H1 (cell line): Measurements from ENCODE around the gene GNAO1. TPM values are rescaled to one million over a fixed set of nuclear protein-coding genes. Genes with fewer than 3 reads are reported as not detected.

ENCODE experiments used
- CTCF ChIA-PET: fragments of 300-600 bp; sonication (Branson Sonifier 250); formaldehyde crosslinking; loops from one replicate; lab custom pipeline; 2021; ENCODE audit not compliant: partially characterized antibody; lab: Charles Lee
- POLR2A ChIA-PET: fragments of 300-600 bp; sonication (Branson Sonifier 250); formaldehyde crosslinking; loops from one replicate; lab custom pipeline; 2021; ENCODE audit warnings: inconsistent platforms; ENCODE audit not compliant: partially characterized antibody; lab: Charles Lee
- DNase-seq, 2 experiments: peaks; one replicate each; pipeline versions ENCODE4 v3.0.0 to v3.0.0-alpha.2; 2010 to 2022; ENCODE audit warnings: low spot score in 2 of 2, low read depth in 1 of 2, mixed read lengths in 1 of 2
- FAIRE-seq: peaks from 2 replicates; lab custom pipeline; 2011; peaks lifted over from hg19 to GRCh38; lab: Jason Lieb, UNC
- H2AFZ ChIP-seq: 2 replicates; pipeline ENCODE4 v1.8.1; 2012; ENCODE audit warnings: low read length, inconsistent platforms
- H2AK5ac ChIP-seq: 2 replicates; pipeline ENCODE4 v1.6.1; 2013; ENCODE audit warnings: low read depth, low read length
- H2BK120ac ChIP-seq: replicated peaks from 2 replicates; pipeline ENCODE3; 2013; ENCODE audit warnings: low read depth, low read length, inconsistent platforms
- H2BK12ac ChIP-seq: 2 replicates; pipeline ENCODE4 v1.6.1; 2013; ENCODE audit warnings: low read depth, low read length
- H2BK15ac ChIP-seq: 2 replicates; pipeline ENCODE4 v1.6.1; 2013; ENCODE audit warnings: low read length
- H2BK20ac ChIP-seq: 2 replicates; pipeline ENCODE4 v1.6.1; 2013; ENCODE audit warnings: low read length
- H2BK5ac ChIP-seq: 2 replicates; pipeline ENCODE4 v1.6.1; 2013; ENCODE audit warnings: low read depth, low read length
- H3K14ac ChIP-seq: 2 replicates; pipeline ENCODE4 v1.6.1; 2013; ENCODE audit warnings: inconsistent platforms; ENCODE audit not compliant: insufficient read length
- H3K18ac ChIP-seq: 2 replicates; pipeline ENCODE4 v1.6.1; 2013; ENCODE audit warnings: low read length; ENCODE audit errors: extremely low read depth
- H3K23ac ChIP-seq: 2 replicates; pipeline ENCODE4 v1.6.1; 2013; ENCODE audit warnings: inconsistent platforms; ENCODE audit not compliant: insufficient read length
- H3K23me2 ChIP-seq: 2 replicates; pipeline ENCODE4 v1.6.1; 2013; ENCODE audit warnings: low read depth, low read length
- H3K27ac ChIP-seq: 2 replicates; pipeline ENCODE4 v1.6.1; 2011; ENCODE audit warnings: low read depth, low read length, inconsistent platforms
- H3K27me3 ChIP-seq, 4 experiments: replicated peaks in 1 of 4; 1 replicate in 1 of 4; 2 replicates in 3 of 4; pipeline versions ENCODE4 v1.6.1 to v1.8.1; 2011 to 2013; ENCODE audit warnings: low read length in 3 of 4, mild to moderate bottlenecking in 3 of 4, inconsistent platforms in 2 of 4, mixed read lengths in 2 of 4, moderate library complexity in 1 of 4; ENCODE audit not compliant: control insufficient read depth in 3 of 4, insufficient read depth in 3 of 4; ENCODE audit errors: extremely low read depth in 1 of 4
- H3K36me3 ChIP-seq, 4 experiments: 2 replicates each; pipeline versions ENCODE4 v1.6.1 to v1.8.1; 2011 to 2013; ENCODE audit warnings: mild to moderate bottlenecking in 4 of 4, low read length in 3 of 4, moderate library complexity in 2 of 4, control low read depth in 1 of 4, inconsistent platforms in 1 of 4; ENCODE audit not compliant: insufficient read depth in 4 of 4, control insufficient read depth in 2 of 4
- H3K4ac ChIP-seq: replicated peaks from 2 replicates; pipeline ENCODE3; 2013; ENCODE audit warnings: low read length, low read depth, mixed read lengths, inconsistent platforms; ENCODE audit not compliant: insufficient read length
- H3K4me1 ChIP-seq, 4 experiments: replicated peaks in 1 of 4; 1 replicate in 1 of 4; 2 replicates in 3 of 4; pipeline versions ENCODE4 v1.6.1 to v1.8.1; 2011 to 2013; ENCODE audit warnings: low read length in 3 of 4, inconsistent platforms in 2 of 4, mixed read lengths in 1 of 4; ENCODE audit not compliant: insufficient read depth in 4 of 4, control insufficient read depth in 3 of 4
- H3K4me2 ChIP-seq, 2 experiments: 2 replicates each; pipeline versions ENCODE4 v1.6.1 to v1.8.1; 2011 to 2013; ENCODE audit warnings: low read depth in 2 of 2, low read length in 2 of 2, control low read depth in 1 of 2, inconsistent platforms in 1 of 2, mild to moderate bottlenecking in 1 of 2; ENCODE audit not compliant: insufficient read depth in 1 of 2
- H3K4me3 ChIP-seq, 4 experiments: fragments of 200-600, 300-600 bp in 1 of 4; sonication (generic), shearing (Covaris generic), sonication (Bioruptor Twin) in 1 of 4; 2 replicates each; pipeline versions ENCODE4 v1.5.1 to v1.8.1; 2011 to 2016; ENCODE audit warnings: low read length in 4 of 4, low read depth in 3 of 4, control low read depth in 2 of 4, inconsistent platforms in 2 of 4, mild to moderate bottlenecking in 2 of 4, mixed read lengths in 1 of 4, moderate library complexity in 1 of 4; ENCODE audit not compliant: insufficient read depth in 2 of 4; ENCODE audit errors: extremely low read depth in 1 of 4
- H3K56ac ChIP-seq: replicated peaks from 2 replicates; pipeline ENCODE3; 2013; ENCODE audit warnings: low read depth, mild to moderate bottlenecking, mixed read lengths, low read length, inconsistent platforms; ENCODE audit not compliant: insufficient read length
- H3K79me1 ChIP-seq: 2 replicates; pipeline ENCODE4 v1.6.1; 2013; ENCODE audit warnings: low read depth, low read length, control low read depth
- H3K79me2 ChIP-seq, 2 experiments: 2 replicates each; pipeline versions ENCODE4 v1.6.1 to v1.8.1; 2012 to 2013; ENCODE audit warnings: low read length in 2 of 2, mild to moderate bottlenecking in 2 of 2, inconsistent platforms in 1 of 2; ENCODE audit not compliant: insufficient read depth in 2 of 2, control insufficient read depth in 1 of 2
- H3K9ac ChIP-seq, 4 experiments: replicated peaks in 1 of 4; 1 replicate in 1 of 4; 2 replicates in 3 of 4; pipeline versions ENCODE4 v1.6.1 to v1.8.1; 2011 to 2013; ENCODE audit warnings: low read depth in 3 of 4, low read length in 3 of 4, control low read depth in 2 of 4, mild to moderate bottlenecking in 2 of 4, moderate library complexity in 2 of 4, inconsistent platforms in 1 of 4; ENCODE audit errors: extremely low read depth in 1 of 4
- H3K9me3 ChIP-seq, 2 experiments: 2 replicates each; pipeline versions ENCODE4 v1.6.1 to v1.8.1; 2012 to 2013; ENCODE audit warnings: mild to moderate bottlenecking in 2 of 2, moderate library complexity in 2 of 2, control low read depth in 1 of 2, inconsistent platforms in 1 of 2, low read depth in 1 of 2, low read length in 1 of 2, mixed read lengths in 1 of 2; ENCODE audit not compliant: insufficient read depth in 2 of 2
- H4K20me1 ChIP-seq, 2 experiments: replicated peaks in 1 of 2; 2 replicates each; pipeline versions ENCODE3 to v1.8.1; 2011 to 2013; ENCODE audit warnings: inconsistent platforms in 2 of 2, low read length in 2 of 2, mild to moderate bottlenecking in 1 of 2; ENCODE audit not compliant: insufficient read depth in 2 of 2, control insufficient read depth in 1 of 2
- H4K5ac ChIP-seq: 2 replicates; pipeline ENCODE4 v1.6.1; 2013; ENCODE audit warnings: low read length, low read depth, mixed read lengths, inconsistent platforms; ENCODE audit not compliant: insufficient read length
- H4K8ac ChIP-seq: 2 replicates; pipeline ENCODE4 v1.8.0; 2013; ENCODE audit warnings: mild to moderate bottlenecking, moderate library complexity, low read length, inconsistent platforms; ENCODE audit not compliant: insufficient read depth; ENCODE audit errors: extremely low read depth
- H4K91ac ChIP-seq: replicated peaks from 2 replicates; pipeline ENCODE3; 2013; ENCODE audit warnings: low read length, mixed read lengths, inconsistent platforms; ENCODE audit not compliant: insufficient read length
- EZH2 ChIP-seq: fragments of 200-600 bp; sonication (generic); IDR thresholded peaks from 2 replicates; pipeline ENCODE4 v1.7.1; 2012; ENCODE audit warnings: low read depth, mild to moderate bottlenecking, moderate library complexity, low read length, inconsistent platforms; ENCODE audit not compliant: severe bottlenecking
- WGBS, 2 experiments: shearing (Covaris generic) in 1 of 2; methylation state at CpG; one replicate each; pipeline versions ENCODE4 v1.1.6 to v1.1.7; 2013 to 2015; ENCODE audit warnings: low lambda C conversion rate in 2 of 2, mixed read lengths in 2 of 2, inconsistent platforms in 1 of 2, low coverage in 1 of 2, missing lambda C conversion rate in 1 of 2; ENCODE audit not compliant: insufficient replicate concordance in 2 of 2, insufficient coverage in 1 of 2, insufficient read length in 1 of 2; ENCODE audit errors: extremely low coverage in 1 of 2, missing lambda C conversion rate in 1 of 2; 5-methylcytosine and 5-hydroxymethylcytosine counted together
- polyA plus RNA-seq, 7 experiments: library from polyadenylated mRNA; depleted of rRNA in 3 of 7; stranded (reverse) in 5 of 7; unstranded in 2 of 7; fragments of >200 nt in 5 of 7; fragments of 200-250 nt in 2 of 7; gene quantifications; 1 replicate in 5 of 7; 2 replicates in 1 of 7; 4 replicates in 1 of 7; pipeline versions ENCODE4 v1.2.1 to v1.2.3, GENCODE V29; 2011 to 2013; ENCODE audit warnings: missing spikeins in 2 of 7, mixed read lengths in 2 of 7
- total RNA-seq: library from RNA; stranded (reverse); fragmentation: NEBNext Ultra II Directional; extraction: Animal tissue kit (Norgen Biotek cat#: 25700); gene quantifications from 2 replicates; pipeline ENCODE4 v1.2.1, GENCODE V29; 2021

Gene GNAO1
- total and polyA plus RNA-seq, 2 of the 8 experiments (the other 6 are each of a cell fraction or from before 2014, with no cell fraction given) = 6.7 to 34.4 TPM

DNA sequence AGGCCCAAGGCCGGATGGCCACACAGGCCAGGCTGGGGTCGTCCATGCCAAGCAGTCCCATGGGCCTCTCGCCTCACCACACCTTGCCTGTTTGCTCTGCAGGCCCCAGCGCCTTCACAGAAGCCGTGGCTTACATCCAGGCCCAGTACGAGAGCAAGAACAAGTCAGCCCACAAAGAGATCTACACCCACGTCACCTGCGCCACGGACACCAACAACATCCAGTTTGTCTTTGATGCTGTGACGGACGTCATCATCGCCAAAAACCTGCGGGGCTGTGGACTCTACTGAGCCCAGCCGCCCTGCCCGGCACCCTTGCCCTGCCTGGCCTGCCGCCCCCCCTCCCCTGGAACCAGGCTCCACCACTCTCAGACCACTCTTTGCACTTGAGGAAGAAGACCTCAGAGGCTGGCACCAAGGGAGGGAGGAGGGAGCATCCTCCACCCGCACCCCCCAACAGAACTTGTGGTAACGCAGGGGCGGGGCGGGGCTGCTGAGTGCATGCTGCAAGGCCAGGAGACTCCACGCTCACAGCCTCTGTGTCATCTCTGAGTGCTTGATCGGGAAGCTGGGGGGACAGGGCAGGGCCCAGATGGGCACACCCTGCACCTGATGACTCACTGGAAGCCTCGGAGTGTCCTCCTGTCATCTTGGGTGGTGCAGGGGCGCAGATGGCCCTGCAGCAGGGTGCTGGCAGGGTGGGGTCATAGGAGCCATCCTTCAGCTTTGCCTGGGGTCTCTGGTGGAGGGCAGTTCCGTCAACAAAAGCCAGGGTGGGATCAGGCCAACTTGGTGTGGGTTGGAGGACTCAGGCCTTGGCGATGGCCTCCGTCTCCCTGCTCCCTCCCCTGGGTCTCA is 152.6 kb downstream of the GNAO1 start:
- CTCF ChIA-PET = interaction anchor here (1.0 kb wide), 1 partner anchor 26 kb away, joined by 3 read pairs; no protein-coding TSS in a partner anchor
- no peaks in the 10 kb centered on the region for H3K9me3 ChIP-seq
- H3K9ac ChIP-seq = no peak overlapping the region
- H3K4me1 ChIP-seq = no peaks in the 10 kb centered on the region
- H3K27me3 ChIP-seq = no peaks in the 10 kb centered on the region
- H4K20me1 ChIP-seq = no peaks in the 10 kb centered on the region
- no peaks in the 10 kb centered on the region for H3K79me1 ChIP-seq
- H4K8ac ChIP-seq = no peak overlapping the region; the same call in 1 of the 2 replicates
- no peak overlapping the region for H3K14ac ChIP-seq
- 0 out of 8 replicates have a peak, but pooled peaks cover 0 to 2% (median 0%) of the 10 kb centered on the region in 4 experiments for H3K36me3 ChIP-seq
- H3K18ac ChIP-seq = no peak overlapping the region
- H2BK12ac ChIP-seq = no peak overlapping the region
- H3K4ac ChIP-seq = no peak overlapping the region
- no peak overlapping the region for H3K56ac ChIP-seq
- H3K79me2 ChIP-seq = no peaks in the 10 kb centered on the region
- no peak overlapping the region for H3K4me2 ChIP-seq
- H4K5ac ChIP-seq = no peak overlapping the region
- no peaks in the 10 kb centered on the region for H3K23me2 ChIP-seq
- H3K27ac ChIP-seq = no peak overlapping the region
- H2BK20ac ChIP-seq = no peak overlapping the region
- WGBS, 2 experiments = 89% methylated on average over 22 of the region's 27 CpGs; no CpG with 5 or more reads in 1 of the 2 experiments
- POLR2A ChIA-PET = no interaction called here
- H3K4me3 ChIP-seq = no peak overlapping the region
- no peak overlapping the region for H2AK5ac ChIP-seq
- DNase-seq (no peak), FAIRE-seq (no peak)
- H4K91ac ChIP-seq = no peak overlapping the region
- no peak overlapping the region for H2AFZ ChIP-seq
- H2BK15ac ChIP-seq = no peak overlapping the region
- H2BK5ac ChIP-seq = no peak overlapping the region
- no peak overlapping the region for H3K23ac ChIP-seq
- no peak overlapping the region for H2BK120ac ChIP-seq
- TF ChIP-seq EZH2 = no peak
